Fibroblast of lung (primary cell): Measurements from ENCODE around the gene ARHGAP6. TPM values are rescaled to one million over a fixed set of nuclear protein-coding genes. Genes with fewer than 3 reads are reported as not detected.

Source experiments
- DNase-seq, 2 donors: peaks; one replicate each; pipeline versions ENCODE4 v3.0.0 to v3.0.0-alpha.2; 2010; ENCODE audit warnings: low read depth in 2 of 2
- H2AFZ ChIP-seq: 2 replicates; pipeline ENCODE4 v1.5.1; 2012; ENCODE audit warnings: low read length, control low read depth, inconsistent platforms
- H3K27ac ChIP-seq: 2 replicates; pipeline ENCODE4 v1.5.1; 2011; ENCODE audit warnings: low read length, control low read depth; ENCODE audit not compliant: insufficient read depth
- H3K27me3 ChIP-seq: 2 replicates; pipeline ENCODE4 v1.5.1; 2011; ENCODE audit warnings: mild to moderate bottlenecking, low read length; ENCODE audit not compliant: control insufficient read depth, insufficient read depth
- H3K36me3 ChIP-seq: 2 replicates; pipeline ENCODE4 v1.5.1; 2011; ENCODE audit warnings: low read length; ENCODE audit not compliant: control insufficient read depth, insufficient read depth
- H3K4me1 ChIP-seq: 2 replicates; pipeline ENCODE4 v1.5.1; 2011; ENCODE audit warnings: low read length; ENCODE audit not compliant: control insufficient read depth, insufficient read depth; ENCODE audit errors: extremely low read depth
- H3K4me2 ChIP-seq: 2 replicates; pipeline ENCODE4 v1.5.1; 2011; ENCODE audit warnings: low read length, control low read depth; ENCODE audit not compliant: insufficient read depth; ENCODE audit errors: extremely low read depth
- H3K4me3 ChIP-seq, 4 experiments: fragments of 200-600 bp in 1 of 4; sonication (generic) in 1 of 4; replicated peaks in 1 of 4; 2 replicates each; pipeline ENCODE4 v1.5.1; 2011 to 2016; ENCODE audit warnings: low read length in 4 of 4, low read depth in 3 of 4, mild to moderate bottlenecking in 3 of 4, control low read depth in 2 of 4, inconsistent platforms in 1 of 4, mixed read lengths in 1 of 4; ENCODE audit not compliant: insufficient read depth in 1 of 4; ENCODE audit errors: control extremely low read depth in 1 of 4
- H3K79me2 ChIP-seq: 2 replicates; pipeline ENCODE4 v1.5.1; 2012; ENCODE audit warnings: mild to moderate bottlenecking, low read length, inconsistent platforms; ENCODE audit not compliant: control insufficient read depth, insufficient read depth
- H3K9ac ChIP-seq: 2 replicates; pipeline ENCODE4 v1.5.1; 2011; ENCODE audit warnings: mild to moderate bottlenecking, low read length, control low read depth; ENCODE audit not compliant: insufficient read depth
- H3K9me3 ChIP-seq: 2 replicates; pipeline ENCODE4 v1.5.1; 2012; ENCODE audit warnings: low read depth, low read length; ENCODE audit not compliant: control insufficient read depth, insufficient read depth
- H4K20me1 ChIP-seq: 2 replicates; pipeline ENCODE4 v1.5.1; 2011; ENCODE audit warnings: low read length; ENCODE audit not compliant: control insufficient read depth, insufficient read depth; ENCODE audit errors: extremely low read depth
- CTCF ChIP-seq, 2 donors: IDR thresholded peaks in 1 of 2; conservative IDR thresholded peaks in 1 of 2; 1 replicate in 1 of 2; 2 replicates in 1 of 2; pipeline ENCODE4 v1.5.1; 2011 to 2012; ENCODE audit warnings: low read length in 2 of 2, control low read depth in 1 of 2, inconsistent platforms in 1 of 2, low read depth in 1 of 2, mild to moderate bottlenecking in 1 of 2
- EZH2 ChIP-seq: IDR thresholded peaks from 2 replicates; pipeline ENCODE4 v1.5.1; 2012; ENCODE audit warnings: low read length, control low read depth, mild to moderate bottlenecking; ENCODE audit errors: missing control alignments
- polyA plus RNA-seq, 2 donors: library from polyadenylated mRNA; depleted of rRNA in 1 of 2; stranded (reverse) in 1 of 2; unstranded in 1 of 2; fragments of >200 nt; gene quantifications; 2 replicates each; pipeline ENCODE4 v1.2.1, GENCODE V29; 2011 to 2012; ENCODE audit warnings: missing spikeins in 1 of 2
- total RNA-seq: library from RNA; depleted of rRNA; stranded (reverse); fragments of >200 nt; gene quantifications from 2 replicates; pipeline ENCODE4 v1.2.1, GENCODE V29; 2014

ARHGAP6 gene
- total and polyA plus RNA-seq, 2 donors (not counting 1 experiment from before 2014, with no cell fraction given), result 5.9 to 11.7 TPM

- Histone ChIP-seq H4K20me1 (no peaks in the 10 kb centered on the region), H3K4me1 (peaks cover 4% of the 10 kb centered on the region), H3K79me2 (no peaks in the 10 kb centered on the region), H3K9ac (no peak overlapping the region), H3K36me3 (no peaks in the 10 kb centered on the region), H3K27ac (no peak overlapping the region), H2AFZ (no peak overlapping the region), H3K4me3 (no peak overlapping the region), H3K9me3 (no peaks in the 10 kb centered on the region), H3K27me3 (no peaks in the 10 kb centered on the region), H3K4me2 (no peak overlapping the region)
- DNase-seq, result no peak
- TF ChIP-seq EZH2, result no peak
- TF ChIP-seq CTCF (conservative IDR thresholded peaks at IDR 0.05 in 1 of 2, IDR thresholded peaks at IDR 0.05 in 1 of 2; ENCODE audit: low read depth in 1 of 2, low read length in 2 of 2), result no peak
Measured at GRCh38 chrX:11257711-11258110, 408.0 kb downstream of the ARHGAP6 start.

GRCh38 chrX:11257290-11257689, 408.4 kb downstream of the ARHGAP6 start:
- Histone ChIP-seq H3K27ac (no peak overlapping the region), H3K36me3 (no peaks in the 10 kb centered on the region), H3K79me2 (no peaks in the 10 kb centered on the region), H3K27me3 (no peaks in the 10 kb centered on the region), H2AFZ (no peak overlapping the region), H4K20me1 (no peaks in the 10 kb centered on the region), H3K4me2 (no peak overlapping the region), H3K4me3 (no peak overlapping the region), H3K9ac (no peak overlapping the region), H3K4me1 (peaks cover 4% of the 10 kb centered on the region), H3K9me3 (no peaks in the 10 kb centered on the region)
- DNase-seq, result no peak
- TF ChIP-seq EZH2 (no peak), CTCF (conservative IDR thresholded peaks at IDR 0.05 in 1 of 2, IDR thresholded peaks at IDR 0.05 in 1 of 2; ENCODE audit: low read depth in 1 of 2, low read length in 2 of 2) (no peak)

DNA sequence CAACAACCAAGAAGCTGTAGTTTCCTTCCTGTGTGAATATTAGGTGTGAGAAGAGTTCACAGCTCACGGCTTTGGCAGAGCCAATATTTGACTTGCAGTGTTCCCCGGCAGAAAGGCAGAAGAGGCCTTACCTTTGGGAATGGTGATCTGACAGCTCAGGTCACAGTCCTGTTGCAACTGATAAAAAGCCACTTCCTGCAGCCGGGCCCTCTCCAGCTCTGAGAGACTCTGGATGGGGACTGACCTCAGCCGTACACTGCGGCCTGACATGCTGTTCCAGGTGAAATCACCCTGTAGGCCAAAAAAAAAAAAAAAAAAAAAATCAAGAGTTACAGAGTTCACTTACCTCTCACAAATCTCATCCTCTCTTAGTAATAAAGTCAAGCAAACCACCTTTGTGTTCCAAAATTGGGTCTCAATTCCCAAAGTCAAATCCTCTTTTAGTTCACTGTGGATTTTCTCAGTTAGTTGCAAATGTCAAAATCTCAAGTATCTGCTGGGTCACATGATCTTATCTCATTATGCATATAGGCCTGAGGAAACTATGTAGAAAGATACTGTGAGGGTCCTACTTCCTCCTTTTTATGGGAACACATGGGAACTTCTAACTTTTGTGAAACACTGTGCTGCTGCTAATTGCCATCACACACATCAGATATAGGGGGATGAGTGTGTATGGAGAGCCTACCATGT, 411.2 kb downstream of the ARHGAP6 start:
- no peak for DNase-seq
- no peak for TF ChIP-seq CTCF (conservative IDR thresholded peaks at IDR 0.05 in 1 of 2, IDR thresholded peaks at IDR 0.05 in 1 of 2; ENCODE audit: low read depth in 1 of 2, low read length in 2 of 2)
- TF ChIP-seq EZH2, result no peak
- H3K27ac ChIP-seq, result no peak overlapping the region
- H3K4me2 ChIP-seq, result no peak overlapping the region
- no peaks in the 10 kb centered on the region for H3K9me3 ChIP-seq
- no peak overlapping the region for H3K4me3 ChIP-seq
- no peaks in the 10 kb centered on the region for H3K79me2 ChIP-seq
- no peak overlapping the region for H3K9ac ChIP-seq
- no peak overlapping the region for H2AFZ ChIP-seq
- H3K36me3 ChIP-seq, result no peaks in the 10 kb centered on the region
- H4K20me1 ChIP-seq, result no peaks in the 10 kb centered on the region
- H3K27me3 ChIP-seq, result no peaks in the 10 kb centered on the region
- no peaks in the 10 kb centered on the region for H3K4me1 ChIP-seq
